Testis (tissue), 3 donors: Measurements from ENCODE around the gene ALCAM. TPM values are rescaled to one million over a fixed set of nuclear protein-coding genes. Genes with fewer than 3 reads are reported as not detected.

Experiments used
- DNase-seq: peaks from one replicate; pipeline ENCODE4 v3.0.0-alpha.2; 2019
- H3K27ac ChIP-seq, 2 donors: fragments of 200-600 bp; sonication (generic); one replicate each; pipeline ENCODE4 v1.5.1; 2019
- H3K27me3 ChIP-seq: fragments of 200-600 bp; sonication (generic); one replicate; pipeline ENCODE4 v1.5.1; 2019
- H3K36me3 ChIP-seq: fragments of 200-600 bp; sonication (generic); one replicate; pipeline ENCODE4 v1.5.1; 2017; ENCODE audit warnings: low read depth; ENCODE audit errors: missing control alignments
- H3K4me1 ChIP-seq: fragments of 200-600 bp; sonication (generic); one replicate; pipeline ENCODE4 v1.5.1; 2019
- H3K4me3 ChIP-seq, 2 donors: fragments of 200-600 bp; sonication (generic); one replicate each; pipeline ENCODE4 v1.5.1; 2017 to 2019
- H3K9me3 ChIP-seq: fragments of 200-600 bp; sonication (generic); one replicate; pipeline ENCODE4 v1.5.1; 2017
- CTCF ChIP-seq, 3 experiments: fragments of 450-650 bp in 2 of 3; fragments of 200-600 bp in 1 of 3; sonication (generic) in 1 of 3; IDR thresholded peaks; one replicate each; pipeline ENCODE4 v1.5.1; 2016 to 2019; ENCODE audit warnings: antibody characterized with exemption in 3 of 3, mild to moderate bottlenecking in 2 of 3, moderate library complexity in 1 of 3
- POLR2A ChIP-seq: fragments of 450-650 bp; IDR thresholded peaks from one replicate; pipeline ENCODE4 v1.6.1; 2017; ENCODE audit warnings: antibody characterized with exemption, mild to moderate bottlenecking, moderate library complexity
- WGBS, 2 donors: methylation state at CpG; one replicate each; pipeline ENCODE4 v1.1.5; 2018; 5-methylcytosine and 5-hydroxymethylcytosine counted together
- intact Hi-C: fragments of 100-400 bp; cut with DNase I; formaldehyde crosslinking; loops from one replicate; pipeline ENCODE4 v1.15.1; 2023; ENCODE audit warnings: low total_unique reads
- polyA plus RNA-seq: library from polyadenylated mRNA; stranded (reverse); fragments of 350-450 nt; fragmentation: Illumina TruSeq; extraction: RNeasy Lipid Tissue Mini Kit (QIAGEN cat#74804); gene quantifications from one replicate; pipeline ENCODE4 v1.2.3, GENCODE V29; 2014; ENCODE audit warnings: low read depth, low replicate concordance; ENCODE audit not compliant: insufficient read depth
- total RNA-seq, 2 donors: library from RNA; depleted of rRNA; stranded (reverse); fragments of >200 nt; gene quantifications; one replicate each; pipeline ENCODE4 v1.2.3, GENCODE V29; 2016

Gene ALCAM
- total and polyA plus RNA-seq, 3 donors from 2014 or later: 8.3 to 9.0 (median 8.7) TPM

DNA sequence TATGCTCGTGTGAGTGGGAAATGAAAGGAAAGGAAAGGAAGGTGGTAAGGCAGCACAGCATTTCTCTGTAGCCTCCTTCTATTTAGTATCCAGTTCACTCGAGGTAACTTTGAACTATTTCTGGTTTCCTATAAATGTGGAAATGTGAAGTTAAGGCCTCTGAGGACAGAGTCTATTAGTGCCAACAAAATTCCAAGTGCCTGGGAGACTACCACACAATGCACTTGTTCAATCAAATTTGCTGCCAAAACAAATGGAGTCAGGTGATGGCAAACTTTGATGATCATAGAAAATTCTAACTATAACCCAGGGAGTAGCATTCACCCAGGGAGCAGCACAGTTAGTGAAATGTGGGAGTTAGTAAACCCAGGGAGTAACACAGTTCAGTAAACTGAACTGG, 155.1 kb downstream of the ALCAM start:
- Histone ChIP-seq H3K27ac (no peak overlapping the region), H3K4me1 (no peaks in the 10 kb centered on the region), H3K36me3 (no peaks in the 10 kb centered on the region), H3K27me3 (no peaks in the 10 kb centered on the region), H3K9me3 (no peaks in the 10 kb centered on the region), H3K4me3 (no peak overlapping the region)
- intact Hi-C loops: no loop called here
- no peak for DNase-seq
- TF ChIP-seq POLR2A: no peak
- no peak for TF ChIP-seq CTCF (IDR thresholded peaks at IDR 0.05)
- WGBS, 2 donors: 54 to 76% methylated on average over 2 of the region's 2 CpGs

GRCh38 chr3:105523501-105523900, 156.8 kb downstream of the ALCAM start:
- no peak for TF ChIP-seq POLR2A
- no peak for TF ChIP-seq CTCF (IDR thresholded peaks at IDR 0.05)
- Histone ChIP-seq H3K4me3 (no peak overlapping the region), H3K4me1 (no peaks in the 10 kb centered on the region), H3K27me3 (no peaks in the 10 kb centered on the region), H3K9me3 (no peaks in the 10 kb centered on the region), H3K27ac (no peak overlapping the region), H3K36me3 (no peaks in the 10 kb centered on the region)
- WGBS, 2 donors: 86 to 90% methylated on average over 1 of the region's 1 CpG
- intact Hi-C loops: no loop called here
- no peak for DNase-seq

- DNase-seq: no peak
- TF ChIP-seq POLR2A: no peak
- TF ChIP-seq CTCF (IDR thresholded peaks at IDR 0.05): no peak
- Histone ChIP-seq H3K27me3 (no peaks in the 10 kb centered on the region), H3K4me1 (no peaks in the 10 kb centered on the region), H3K4me3 (no peak overlapping the region), H3K36me3 (no peaks in the 10 kb centered on the region), H3K27ac (no peak overlapping the region), H3K9me3 (no peaks in the 10 kb centered on the region)
- 78 to 82% methylated on average over 4 of the region's 4 CpGs for WGBS, 2 donors
- intact Hi-C loops: no loop called here
Measured at GRCh38 chr3:105525531-105525930, 158.8 kb downstream of the ALCAM start.

DNA sequence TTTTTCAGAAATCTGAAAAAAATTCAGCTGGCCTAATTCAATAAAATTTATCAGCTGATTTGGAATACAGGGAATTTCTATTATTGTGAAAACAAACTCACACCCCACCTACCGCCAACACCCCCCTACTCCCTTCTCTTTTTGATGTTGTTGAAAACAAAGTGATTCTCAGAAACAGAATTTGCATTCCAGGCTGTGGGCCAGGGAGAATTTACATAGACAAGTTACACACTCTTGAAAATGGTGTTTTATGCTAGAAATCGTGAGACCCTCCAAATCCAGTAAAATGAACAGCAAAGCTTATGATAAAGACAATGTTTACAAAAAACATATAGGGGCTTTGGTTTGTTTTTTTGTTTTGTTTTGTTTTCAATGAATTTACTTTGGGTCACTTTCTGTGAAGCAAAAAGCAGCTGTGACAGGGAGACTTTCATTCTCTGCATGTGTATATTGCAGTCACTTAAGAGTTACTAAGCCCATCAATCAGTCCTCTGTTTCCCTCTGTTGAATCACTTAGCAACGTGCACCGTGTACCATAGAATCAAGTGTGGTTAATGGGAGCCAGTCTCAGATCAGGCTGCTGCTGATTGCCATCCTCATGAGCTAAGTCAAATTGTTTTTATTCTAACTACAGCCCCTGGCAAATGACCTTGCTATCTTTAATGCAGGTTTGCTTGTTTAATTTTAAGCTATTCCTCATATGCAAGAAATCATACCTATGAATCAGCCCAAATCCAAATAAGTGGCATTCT, 159.8 kb downstream of the ALCAM start:
- Histone ChIP-seq H3K36me3 (no peaks in the 10 kb centered on the region), H3K27ac (no peak overlapping the region), H3K4me3 (no peak overlapping the region), H3K9me3 (no peaks in the 10 kb centered on the region), H3K27me3 (no peaks in the 10 kb centered on the region), H3K4me1 (no peaks in the 10 kb centered on the region)
- WGBS, 2 donors: 70 to 71% methylated on average over 4 of the region's 4 CpGs
- no peak for DNase-seq
- intact Hi-C loops: no loop called here
- TF ChIP-seq POLR2A: no peak
- TF ChIP-seq CTCF (IDR thresholded peaks at IDR 0.05): no peak

- Histone ChIP-seq H3K4me1 (no peaks in the 10 kb centered on the region), H3K27ac (no peak overlapping the region), H3K9me3 (no peaks in the 10 kb centered on the region), H3K36me3 (no peaks in the 10 kb centered on the region), H3K4me3 (no peak overlapping the region), H3K27me3 (no peaks in the 10 kb centered on the region)
- intact Hi-C loops: no loop called here
- no peak for DNase-seq
- TF ChIP-seq CTCF (IDR thresholded peaks at IDR 0.05) (no peak), POLR2A (no peak)
Measured at GRCh38 chr3:105527535-105527934, 160.8 kb downstream of the ALCAM start.
